ENCODE measurements around the gene INO80B. TPM values are rescaled to one million over a fixed set of nuclear protein-coding genes. Genes with fewer than 3 reads are reported as not detected.

INO80B gene
- total and polyA plus RNA-seq, 9 donors: 9.4 to 60.9 (median 48.6) TPM

DNA sequence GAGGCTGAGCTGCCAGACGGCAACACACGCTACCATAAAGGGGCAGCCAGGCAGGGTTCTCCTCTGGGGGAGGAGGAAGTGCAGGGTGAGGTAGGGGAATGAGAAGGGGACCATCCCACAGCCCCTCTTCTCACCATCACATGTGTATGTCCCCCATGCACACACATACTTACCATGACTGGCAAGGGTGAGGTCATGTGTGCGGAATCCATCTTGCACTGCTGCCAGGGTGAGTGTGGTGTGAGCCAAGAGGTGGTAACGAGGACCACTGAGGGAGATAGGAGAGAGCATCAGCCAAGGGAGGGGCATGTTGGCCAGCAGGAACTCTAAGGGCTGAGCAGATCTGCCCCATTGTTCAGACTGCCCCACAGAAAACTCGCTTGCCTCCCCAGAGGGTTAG, 26.2 kb upstream of the INO80B start:
- DNase-seq: no peak
- intact Hi-C loops (cut with DNase I): no loop called here
- Histone ChIP-seq H3K36me3 (no peaks in the 10 kb centered on the region), H3K4me1 (ENCODE audit: insufficient read depth) (no peaks in the 10 kb centered on the region), H3K27ac (no peak overlapping the region), H3K9me3 (no peaks in the 10 kb centered on the region), H3K4me3 (no peak overlapping the region), H3K27me3 (no peaks in the 10 kb centered on the region)
- 72 to 78% (median 77%) methylated on average over 5 of the region's 5 CpGs for WGBS, 3 donors
- TF ChIP-seq, protein P1, sequence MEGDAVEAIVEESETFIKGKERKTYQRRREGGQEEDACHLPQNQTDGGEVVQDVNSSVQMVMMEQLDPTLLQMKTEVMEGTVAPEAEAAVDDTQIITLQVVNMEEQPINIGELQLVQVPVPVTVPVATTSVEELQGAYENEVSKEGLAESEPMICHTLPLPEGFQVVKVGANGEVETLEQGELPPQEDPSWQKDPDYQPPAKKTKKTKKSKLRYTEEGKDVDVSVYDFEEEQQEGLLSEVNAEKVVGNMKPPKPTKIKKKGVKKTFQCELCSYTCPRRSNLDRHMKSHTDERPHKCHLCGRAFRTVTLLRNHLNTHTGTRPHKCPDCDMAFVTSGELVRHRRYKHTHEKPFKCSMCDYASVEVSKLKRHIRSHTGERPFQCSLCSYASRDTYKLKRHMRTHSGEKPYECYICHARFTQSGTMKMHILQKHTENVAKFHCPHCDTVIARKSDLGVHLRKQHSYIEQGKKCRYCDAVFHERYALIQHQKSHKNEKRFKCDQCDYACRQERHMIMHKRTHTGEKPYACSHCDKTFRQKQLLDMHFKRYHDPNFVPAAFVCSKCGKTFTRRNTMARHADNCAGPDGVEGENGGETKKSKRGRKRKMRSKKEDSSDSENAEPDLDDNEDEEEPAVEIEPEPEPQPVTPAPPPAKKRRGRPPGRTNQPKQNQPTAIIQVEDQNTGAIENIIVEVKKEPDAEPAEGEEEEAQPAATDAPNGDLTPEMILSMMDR (IDR thresholded peaks at IDR 0.05): no peak
- no peak for TF ChIP-seq POLR2A (IDR thresholded peaks at IDR 0.05)
- no peak for TF ChIP-seq EP300 (IDR thresholded peaks at IDR 0.05)

DNA sequence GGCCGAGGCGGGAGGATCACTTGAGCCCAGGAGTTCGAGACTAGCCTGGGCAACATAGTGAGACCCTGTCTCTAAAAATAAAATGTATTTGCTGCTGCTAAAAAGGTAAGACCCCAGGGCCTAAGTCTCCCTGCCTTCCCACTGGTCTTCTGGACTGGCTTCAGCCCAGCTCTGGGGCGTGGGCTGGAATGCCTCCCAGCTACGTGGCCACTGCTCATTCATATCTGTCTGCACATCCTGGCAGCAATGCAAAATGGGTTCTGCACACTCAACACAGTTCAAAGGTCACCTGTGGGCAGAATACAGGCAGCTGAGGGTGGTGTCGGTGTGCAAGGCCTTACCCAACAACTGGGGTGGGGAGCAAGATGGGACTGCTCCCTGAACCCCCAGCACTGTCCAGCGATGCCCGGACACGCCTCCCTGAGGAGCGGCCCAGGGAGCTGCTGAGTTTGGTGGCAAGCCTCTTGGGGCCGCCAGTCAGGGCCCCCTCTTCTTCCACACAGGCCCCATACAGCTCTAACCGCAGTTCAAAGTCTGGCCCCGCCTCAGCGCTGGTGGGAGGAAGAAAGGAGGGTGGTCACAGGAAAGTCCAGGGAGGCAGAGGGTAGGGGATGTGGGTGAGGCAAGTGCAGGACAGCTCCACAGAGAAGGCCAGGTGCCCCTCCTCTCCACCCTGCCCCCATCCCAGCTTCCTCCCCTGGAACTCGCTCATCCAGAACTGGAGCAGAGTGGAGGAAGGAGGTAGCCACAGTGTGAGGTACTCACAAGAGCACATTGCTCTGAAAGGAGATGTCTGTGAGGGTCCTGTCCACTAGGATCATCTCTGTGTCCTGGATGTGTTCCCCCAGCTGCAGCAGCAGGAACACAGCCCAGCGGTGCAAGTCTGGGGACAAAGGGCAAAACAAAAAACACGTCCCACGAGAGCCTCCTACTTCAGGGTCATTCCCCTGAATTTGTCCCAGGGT, 25.1 kb upstream of the INO80B start:
- 80 to 83% (median 82%) methylated on average over 18 of the region's 18 CpGs for WGBS, 3 donors
- intact Hi-C loops (cut with DNase I): no loop called here
- H3K4me3 ChIP-seq: no peak overlapping the region
- H3K36me3 ChIP-seq: no peaks in the 10 kb centered on the region
- no peaks in the 10 kb centered on the region for H3K27me3 ChIP-seq
- DNase-seq: no peak
- H3K27ac ChIP-seq: no peak overlapping the region
- TF ChIP-seq, protein P1 (IDR thresholded peaks at IDR 0.05): no peak
- no peak for TF ChIP-seq EP300 (IDR thresholded peaks at IDR 0.05)
- no peak for TF ChIP-seq POLR2A (IDR thresholded peaks at IDR 0.05)
- no peaks in the 10 kb centered on the region for H3K4me1 ChIP-seq (ENCODE audit: insufficient read depth)
- H3K9me3 ChIP-seq: no peaks in the 10 kb centered on the region

DNA sequence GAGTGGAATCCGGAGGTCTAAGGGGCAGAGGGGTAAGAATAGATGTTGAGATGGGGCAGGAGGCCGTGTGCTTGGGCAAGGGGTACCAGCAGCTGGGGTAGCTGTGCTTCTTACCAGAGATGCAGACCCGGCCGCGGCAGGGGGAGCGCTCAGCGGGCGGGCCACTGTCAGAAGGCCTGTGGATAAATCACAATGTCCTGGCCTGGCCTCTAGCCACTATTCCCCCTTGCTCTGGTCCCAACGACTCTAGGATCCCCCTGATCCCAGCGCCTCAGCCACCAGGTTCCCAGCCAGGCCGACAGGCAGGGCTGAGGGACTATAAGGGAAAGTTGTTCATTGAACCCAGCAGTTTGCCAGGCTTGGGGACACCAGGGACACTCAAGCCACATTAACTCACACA, 24.4 kb upstream of the INO80B start:
- 81 to 90% (median 82%) methylated on average over 11 of the region's 11 CpGs for WGBS, 3 donors
- Histone ChIP-seq H3K9me3 (no peaks in the 10 kb centered on the region), H3K36me3 (no peaks in the 10 kb centered on the region), H3K4me3 (no peak overlapping the region), H3K4me1 (ENCODE audit: insufficient read depth) (no peaks in the 10 kb centered on the region), H3K27ac (no peak overlapping the region), H3K27me3 (no peaks in the 10 kb centered on the region)
- TF ChIP-seq EP300 (IDR thresholded peaks at IDR 0.05): no peak
- TF ChIP-seq, protein P1 (IDR thresholded peaks at IDR 0.05): no peak
- no peak for TF ChIP-seq POLR2A (IDR thresholded peaks at IDR 0.05)
- DNase-seq: no peak
- intact Hi-C loops (cut with DNase I): no loop called here

DNA sequence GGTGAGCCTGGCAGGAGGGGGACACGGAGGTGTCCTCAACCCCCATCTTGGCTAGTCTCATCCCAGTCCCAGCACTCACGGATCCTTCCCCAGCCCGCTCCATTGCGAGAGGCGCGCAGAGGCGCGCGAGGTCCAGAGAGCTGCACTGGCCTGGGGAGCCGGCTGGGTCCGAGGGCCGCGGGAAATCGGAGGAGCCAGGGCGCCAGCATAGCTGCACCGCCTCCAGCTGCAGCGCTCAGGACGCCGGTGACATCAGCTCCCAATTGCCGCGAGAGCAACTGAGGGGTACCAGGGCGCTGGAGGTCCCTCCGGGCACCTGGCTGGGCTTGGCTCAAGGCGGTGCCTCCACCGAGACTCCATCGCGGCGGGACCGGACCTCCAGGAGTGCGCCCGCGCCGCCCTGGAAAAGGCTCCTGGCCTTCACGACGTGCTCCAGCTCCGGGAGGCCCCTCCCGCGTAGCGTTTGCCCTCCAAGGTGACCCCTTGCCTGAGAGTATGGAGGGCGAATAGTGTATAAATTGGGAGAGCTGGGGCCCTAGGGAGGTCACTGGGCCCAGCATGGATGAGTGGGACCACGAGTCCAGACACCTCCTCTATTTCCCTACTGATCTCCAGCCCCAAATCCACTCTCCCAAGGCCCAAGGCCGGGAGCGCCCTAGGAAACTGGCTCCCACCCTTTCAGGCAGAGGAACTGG, 18.6 kb upstream of the INO80B start:
- peaks cover 7% of the 10 kb centered on the region for H3K4me1 ChIP-seq (ENCODE audit: insufficient read depth)
- no peaks in the 10 kb centered on the region for H3K27me3 ChIP-seq
- no peaks in the 10 kb centered on the region for H3K9me3 ChIP-seq
- no peaks in the 10 kb centered on the region for H3K36me3 ChIP-seq
- 70 to 71% (median 71%) methylated on average over 43 of the region's 43 CpGs for WGBS, 3 donors
- TF ChIP-seq, protein P1 (IDR thresholded peaks at IDR 0.05): no peak
- TF ChIP-seq POLR2A (IDR thresholded peaks at IDR 0.05) (no peak), EP300 (IDR thresholded peaks at IDR 0.05) (no peak)
- no peak overlapping the region for H3K27ac ChIP-seq
- intact Hi-C loops (cut with DNase I): no loop called here
- no peak for DNase-seq
- no peak overlapping the region for H3K4me3 ChIP-seq

Data from ovary (tissue), 9 donors.